GM12878 (cell line): ENCODE measurements around the gene CNIH2. TPM values are rescaled to one million over a fixed set of nuclear protein-coding genes. Genes with fewer than 3 reads are reported as not detected.

ENCODE experiments used
- ATF7 ChIP-seq: fragments of 450-650 bp; IDR thresholded peaks from 2 replicates; pipeline ENCODE4 v1.6.1; 2016; ENCODE audit warnings: low read depth, mild to moderate bottlenecking
- BACH1 ChIP-seq: fragments of 450-650 bp; IDR thresholded peaks from 2 replicates; pipeline ENCODE4 v1.6.1; 2017; ENCODE audit warnings: mild to moderate bottlenecking, borderline replicate concordance
- BHLHE40 ChIP-seq, 2 experiments: fragments of 450-650 bp in 1 of 2; IDR thresholded peaks; 2 replicates each; pipeline ENCODE4 v1.6.1; 2011 to 2017; ENCODE audit warnings: low read depth in 2 of 2, borderline replicate concordance in 1 of 2, improper control_type of control experiment in 1 of 2, low read length in 1 of 2, mild to moderate bottlenecking in 1 of 2
- CHD4 ChIP-seq: fragments of 200-600 bp; sonication (generic); IDR thresholded peaks from 2 replicates; pipeline ENCODE4 v1.6.1; 2016; ENCODE audit warnings: mild to moderate bottlenecking
- CREB1 ChIP-seq: IDR thresholded peaks from 2 replicates; pipeline ENCODE4 v1.6.1; 2012; ENCODE audit warnings: low read depth, mild to moderate bottlenecking, inconsistent platforms
- EGR1 ChIP-seq, 2 experiments: IDR thresholded peaks; 1 replicate in 1 of 2; 2 replicates in 1 of 2; pipeline ENCODE4 v1.6.1; 2011 to 2012; ENCODE audit warnings: low read depth in 2 of 2, low read length in 2 of 2, borderline replicate concordance in 1 of 2, mild to moderate bottlenecking in 1 of 2, moderate library complexity in 1 of 2
- ETV6 ChIP-seq, 2 experiments: fragments of 450-650 bp in 1 of 2; IDR thresholded peaks in 1 of 2; conservative IDR thresholded peaks in 1 of 2; 2 replicates each; pipeline ENCODE4 v1.6.1; 2014; ENCODE audit warnings: antibody characterized with exemption in 1 of 2, borderline replicate concordance in 1 of 2, low read depth in 1 of 2, mild to moderate bottlenecking in 1 of 2, moderate library complexity in 1 of 2
- FOXM1 ChIP-seq: IDR thresholded peaks from 2 replicates; pipeline ENCODE4 v1.6.1; 2012; ENCODE audit warnings: low read depth, mild to moderate bottlenecking, inconsistent platforms, low read length, moderate library complexity
- HCFC1 ChIP-seq: fragments of 150-350 bp; IDR thresholded peaks from 2 replicates; pipeline ENCODE4 v1.6.1; 2014; ENCODE audit warnings: low read length
- IKZF1 ChIP-seq: fragments of 450-650 bp; conservative IDR thresholded peaks from 2 replicates; pipeline ENCODE4 v1.6.1; 2017; ENCODE audit warnings: antibody characterized with exemption, mild to moderate bottlenecking
- IKZF2 ChIP-seq, 2 experiments: fragments of 450-650 bp; IDR thresholded peaks; 2 replicates each; pipeline ENCODE4 v1.6.1; 2017; ENCODE audit warnings: mild to moderate bottlenecking in 2 of 2, moderate library complexity in 2 of 2
- JUND ChIP-seq: IDR thresholded peaks from 2 replicates; pipeline ENCODE4 v1.6.1; 2012; ENCODE audit warnings: low read depth, mild to moderate bottlenecking, low read length, improper control_type of control experiment, moderate library complexity
- KAT2A ChIP-seq: conservative IDR thresholded peaks from 2 replicates; pipeline ENCODE4 v1.6.1; 2011; ENCODE audit warnings: low read depth, low read length; ENCODE audit not compliant: control insufficient read depth
- MTA2 ChIP-seq: fragments of 450-650 bp; IDR thresholded peaks from 2 replicates; pipeline ENCODE4 v1.6.1; 2016; ENCODE audit warnings: low read depth, mild to moderate bottlenecking, moderate library complexity
- MTA3 ChIP-seq: IDR thresholded peaks from 2 replicates; pipeline ENCODE4 v1.6.1; 2012; ENCODE audit warnings: low read length, inconsistent platforms, borderline replicate concordance
- POLR2AphosphoS5 ChIP-seq: IDR thresholded peaks from 2 replicates; pipeline ENCODE4 v1.6.1; 2011; ENCODE audit warnings: mild to moderate bottlenecking, low read length, inconsistent platforms
- SMARCA5 ChIP-seq: fragments of 450-650 bp; IDR thresholded peaks from 2 replicates; pipeline ENCODE4 v1.6.1; 2017; ENCODE audit warnings: mild to moderate bottlenecking
- SPI1 ChIP-seq: IDR thresholded peaks from 2 replicates; pipeline ENCODE4 v1.6.1; 2011; ENCODE audit warnings: low read depth, mild to moderate bottlenecking, low read length, moderate library complexity, borderline replicate concordance; ENCODE audit not compliant: insufficient read depth
- SUPT20H ChIP-seq: IDR thresholded peaks from 2 replicates; pipeline ENCODE4 v1.6.1; 2011; ENCODE audit warnings: low read depth, mild to moderate bottlenecking, low read length, moderate library complexity, borderline replicate concordance; ENCODE audit not compliant: control insufficient read depth
- ZBTB4 ChIP-seq: fragments of 450-650 bp; formaldehyde crosslinking; IDR thresholded peaks from 2 replicates; pipeline ENCODE4 v1.4.0; 2022; ENCODE audit warnings: mild to moderate bottlenecking, moderate library complexity
- ZNF274 ChIP-seq: IDR thresholded peaks from one replicate; pipeline ENCODE4 v1.8.0; 2011; ENCODE audit not compliant: insufficient read length, insufficient read depth
- polyA plus RNA-seq, 11 experiments: library from polyadenylated mRNA; depleted of rRNA in 4 of 11; unstranded in 6 of 11; stranded (reverse) in 5 of 11; fragments of >200 nt; fragmentation: Nextera tagmentation in 4 of 11; fragmentation: Illumina TruSeq in 1 of 11; extraction: Ambion mirVana in 4 of 11; extraction: Trizol in 1 of 11; gene quantifications; 1 replicate in 1 of 11; 2 replicates in 10 of 11; pipeline versions ENCODE4 v1.2.1 to v1.2.3, GENCODE V29; 2011 to 2016; ENCODE audit warnings: inconsistent platforms in 2 of 11, missing spikeins in 2 of 11, low read depth in 1 of 11
- total RNA-seq, 4 experiments: library from RNA; depleted of rRNA in 3 of 4; stranded (reverse); fragments of >200 nt in 3 of 4; fragmentation: Illumina TruSeq in 1 of 4; extraction: Trizol in 1 of 4; gene quantifications; 2 replicates each; pipeline versions ENCODE4 v1.2.1 to v1.2.3, GENCODE V29; 2013 to 2021
- TF ChIP-seq, protein P1 (sequence below): fragments of 450-650 bp; conservative IDR thresholded peaks from 2 replicates; pipeline ENCODE4 v1.6.1; 2017; ENCODE audit warnings: mild to moderate bottlenecking, moderate library complexity
- TF ChIP-seq, protein P2 (sequence below): fragments of 450-650 bp; IDR thresholded peaks from 2 replicates; pipeline ENCODE4 v1.6.1; 2017; ENCODE audit warnings: low read depth, mild to moderate bottlenecking, moderate library complexity

Gene CNIH2
- total and polyA plus RNA-seq, 10 of the 15 experiments (the other 5 are each of a cell fraction or from before 2014, with no cell fraction given) = 0.07 to 1.3 (median 0.68) TPM; not detected in 2

GRCh38 chr11:66288671-66289547 is 10.9 kb downstream of the CNIH2 start, which contains the start of gene YIF1A (continued):
- TF ChIP-seq, protein P1, sequence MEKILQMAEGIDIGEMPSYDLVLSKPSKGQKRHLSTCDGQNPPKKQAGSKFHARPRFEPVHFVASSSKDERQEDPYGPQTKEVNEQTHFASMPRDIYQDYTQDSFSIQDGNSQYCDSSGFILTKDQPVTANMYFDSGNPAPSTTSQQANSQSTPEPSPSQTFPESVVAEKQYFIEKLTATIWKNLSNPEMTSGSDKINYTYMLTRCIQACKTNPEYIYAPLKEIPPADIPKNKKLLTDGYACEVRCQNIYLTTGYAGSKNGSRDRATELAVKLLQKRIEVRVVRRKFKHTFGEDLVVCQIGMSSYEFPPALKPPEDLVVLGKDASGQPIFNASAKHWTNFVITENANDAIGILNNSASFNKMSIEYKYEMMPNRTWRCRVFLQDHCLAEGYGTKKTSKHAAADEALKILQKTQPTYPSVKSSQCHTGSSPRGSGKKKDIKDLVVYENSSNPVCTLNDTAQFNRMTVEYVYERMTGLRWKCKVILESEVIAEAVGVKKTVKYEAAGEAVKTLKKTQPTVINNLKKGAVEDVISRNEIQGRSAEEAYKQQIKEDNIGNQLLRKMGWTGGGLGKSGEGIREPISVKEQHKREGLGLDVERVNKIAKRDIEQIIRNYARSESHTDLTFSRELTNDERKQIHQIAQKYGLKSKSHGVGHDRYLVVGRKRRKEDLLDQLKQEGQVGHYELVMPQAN = peak; percentile 84
- TF ChIP-seq MTA2 = no peak
- no peak for TF ChIP-seq CHD4
- no peak for TF ChIP-seq KAT2A
- TF ChIP-seq ZBTB4 (CRISPR knock-in tag) = no peak
- TF ChIP-seq JUND = 0 out of 2 replicates have a peak, but pooled peaks have one; percentile 42
- peak in 1 of 2 experiments; percentile 47; a peak in 1 of 4 replicates for TF ChIP-seq BHLHE40 (IDR thresholded peaks at IDR 0.05; ENCODE audit: borderline replicate concordance in 1 of 2, low read depth in 2 of 2, low read length in 1 of 2)
- TF ChIP-seq CREB1 = peak; percentile 92
- no peak for TF ChIP-seq ETV6 (conservative IDR thresholded peaks at IDR 0.05 in 1 of 2, IDR thresholded peaks at IDR 0.05 in 1 of 2; ENCODE audit: borderline replicate concordance in 1 of 2, low read depth in 1 of 2)
- peak; percentile 46 for TF ChIP-seq IKZF1
- peak; percentile 98 for TF ChIP-seq ATF7
- TF ChIP-seq HCFC1 = peak; percentile 14
- TF ChIP-seq BACH1 = peak; percentile 96
- no peak for TF ChIP-seq SUPT20H
- TF ChIP-seq SPI1 = no peak
- no peak for TF ChIP-seq ZNF274
- no peak for TF ChIP-seq FOXM1
- TF ChIP-seq, protein P2, sequence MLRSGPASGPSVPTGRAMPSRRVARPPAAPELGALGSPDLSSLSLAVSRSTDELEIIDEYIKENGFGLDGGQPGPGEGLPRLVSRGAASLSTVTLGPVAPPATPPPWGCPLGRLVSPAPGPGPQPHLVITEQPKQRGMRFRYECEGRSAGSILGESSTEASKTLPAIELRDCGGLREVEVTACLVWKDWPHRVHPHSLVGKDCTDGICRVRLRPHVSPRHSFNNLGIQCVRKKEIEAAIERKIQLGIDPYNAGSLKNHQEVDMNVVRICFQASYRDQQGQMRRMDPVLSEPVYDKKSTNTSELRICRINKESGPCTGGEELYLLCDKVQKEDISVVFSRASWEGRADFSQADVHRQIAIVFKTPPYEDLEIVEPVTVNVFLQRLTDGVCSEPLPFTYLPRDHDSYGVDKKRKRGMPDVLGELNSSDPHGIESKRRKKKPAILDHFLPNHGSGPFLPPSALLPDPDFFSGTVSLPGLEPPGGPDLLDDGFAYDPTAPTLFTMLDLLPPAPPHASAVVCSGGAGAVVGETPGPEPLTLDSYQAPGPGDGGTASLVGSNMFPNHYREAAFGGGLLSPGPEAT = peak; percentile 71; the same call in 1 of the 2 replicates
- TF ChIP-seq IKZF2 (IDR thresholded peaks at IDR 0.05) = peak in 1 of 2 experiments; percentile 63; a peak in 2 of 4 replicates
- peak; percentile 73 for TF ChIP-seq SMARCA5
- no peak for TF ChIP-seq MTA3
- 0 out of 3 replicates have a peak, but pooled peaks of 1 of the 2 experiments have one; percentile 0 for TF ChIP-seq EGR1 (IDR thresholded peaks at IDR 0.05; ENCODE audit: borderline replicate concordance in 1 of 2, low read depth in 2 of 2, low read length in 2 of 2)
- peak; percentile 88 for TF ChIP-seq POLR2AphosphoS5
